Suppressor macrophage treated with lipopolysaccharide for 4 hours (primary cell): ENCODE measurements around the gene PYGM.

Experiments
- DNase-seq: peaks from one replicate; pipeline ENCODE4 v3.0.0-alpha.2; 2020

Gene PYGM

GRCh38 chr11:64759722-64760719, at the start of gene PYGM:
PYGM (minus strand) TSS chr11:64759974; CDS start chr11:64759898, 76 bp downstream.
- DNase-seq, result no peak

- DNase-seq, result no peak
These were observed 45.7 kb upstream of the PYGM start for GRCh38 chr11:64805481-64805880.

DNA sequence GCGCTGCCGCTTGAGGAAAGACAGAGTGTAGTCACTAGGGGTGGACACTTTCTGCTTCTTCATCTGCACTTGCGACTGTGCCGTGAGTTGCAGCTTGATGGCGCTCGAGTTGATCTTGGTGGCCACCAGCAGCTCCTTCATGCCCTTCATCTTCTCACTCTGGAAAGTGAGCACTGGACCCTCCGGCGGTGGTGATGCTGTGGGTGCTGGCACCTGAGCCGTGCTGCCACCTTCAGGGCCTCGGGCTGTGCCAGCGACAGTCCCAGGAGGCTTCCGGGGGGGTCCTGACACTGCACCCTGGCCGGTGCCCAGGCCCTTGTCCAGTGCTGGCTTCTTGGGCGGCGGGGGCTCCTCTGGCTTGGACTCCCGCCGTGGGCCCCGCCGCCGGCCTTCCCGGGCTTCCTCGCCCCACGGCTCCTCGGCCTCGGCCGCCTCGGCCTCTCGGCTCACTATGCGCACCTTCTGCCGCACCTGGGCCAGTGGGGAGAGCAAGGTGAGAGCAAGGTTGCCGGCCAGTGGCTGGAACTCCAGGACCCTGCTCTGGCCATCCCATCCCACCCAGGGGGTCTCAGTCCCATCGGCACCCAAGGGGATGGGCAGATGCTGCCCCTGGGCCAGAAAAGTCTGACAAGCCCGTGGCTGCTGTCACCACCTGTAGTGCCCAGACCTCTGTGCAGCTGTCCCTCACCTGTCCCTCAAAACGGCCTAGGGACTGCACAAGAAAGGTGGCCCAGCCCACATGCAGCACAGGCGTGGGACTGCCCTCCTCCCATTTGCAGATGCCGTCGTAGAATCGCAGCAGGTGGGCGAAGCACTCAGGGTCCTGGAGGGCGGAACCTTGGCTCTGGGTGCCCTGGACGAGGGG, 44.8 kb upstream of the PYGM start:
- DNase-seq, result no peak

- DNase-seq, result no peak
These were observed 44.1 kb upstream of the PYGM start for GRCh38 chr11:64803846-64804345.

GRCh38 chr11:64803158-64803845, 43.5 kb upstream of the PYGM start, which contains the start of gene MAP4K2:
MAP4K2 (minus strand) TSS chr11:64803214; CDS start chr11:64803149, 65 bp downstream.
- DNase-seq, result peak; percentile 93

- no peak for DNase-seq
These were observed 42.8 kb upstream of the PYGM start for GRCh38 chr11:64802370-64803157.

GRCh38 chr11:64801561-64802369, 42.0 kb upstream of the PYGM start:
- DNase-seq, result no peak

GRCh38 chr11:64801158-64801464, 41.3 kb upstream of the PYGM start:
- no peak for DNase-seq

- no peak for DNase-seq
These were observed 40.8 kb upstream of the PYGM start for GRCh38 chr11:64800303-64801157.

GRCh38 chr11:64799623-64800302, 40.0 kb upstream of the PYGM start:
- no peak for DNase-seq

DNA sequence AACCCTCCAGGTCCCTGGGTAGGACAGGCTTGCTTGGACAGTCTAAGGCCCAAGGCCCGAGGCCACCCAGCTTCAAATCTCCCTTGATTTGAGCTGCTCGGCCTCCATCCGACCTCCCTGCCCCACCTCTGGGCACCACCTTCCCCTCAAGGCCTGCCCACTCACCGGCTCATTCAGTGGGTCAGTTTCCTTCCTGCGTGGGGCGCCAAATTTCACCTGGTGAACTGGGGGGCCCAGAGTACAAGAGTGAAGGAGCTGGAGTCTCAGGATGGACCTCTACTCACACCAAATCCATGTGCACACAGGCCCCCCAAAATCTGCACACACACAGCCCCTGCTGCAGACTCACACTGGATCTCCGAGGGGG, 39.5 kb upstream of the PYGM start:
- no peak for DNase-seq

- DNase-seq, result no peak
These were observed 37.2 kb upstream of the PYGM start for GRCh38 chr11:64796757-64797541.

GRCh38 chr11:64796047-64796756, 36.4 kb upstream of the PYGM start:
- no peak for DNase-seq

GRCh38 chr11:64794526-64794925, 34.8 kb upstream of the PYGM start:
- DNase-seq, result no peak

GRCh38 chr11:64793271-64794160, 33.7 kb upstream of the PYGM start:
- no peak for DNase-seq

GRCh38 chr11:64792482-64792881, 32.7 kb upstream of the PYGM start:
- no peak for DNase-seq

- DNase-seq, result no peak
These were observed 32.1 kb upstream of the PYGM start for GRCh38 chr11:64791781-64792291.
